ENCODE data around the gene TOE1. TPM values are rescaled to one million over a fixed set of nuclear protein-coding genes. Genes with fewer than 3 reads are reported as not detected.

The TOE1 gene
- polyA plus RNA-seq, 2 donors: 4.4 to 8.0 TPM

GRCh38 chr1:45385302-45385701 is 45.3 kb downstream of the TOE1 start:
- Histone ChIP-seq H3K9me3 (ENCODE audit: control insufficient read depth in 2 of 2, insufficient read depth in 1 of 2, low read depth in 1 of 2, low read length in 1 of 2) (no peaks in the 10 kb centered on the region), H3K4me3 (ENCODE audit: low read depth in 1 of 2, low read length in 2 of 2) (no peak overlapping the region), H3K36me3 (ENCODE audit: control insufficient read depth in 2 of 2, insufficient read depth in 2 of 2, low read length in 1 of 2) (peaks cover 0 to 2% of the 10 kb centered on the region in 2 donors), H3K4me1 (ENCODE audit: control insufficient read depth in 2 of 2, insufficient read depth in 2 of 2, low read length in 1 of 2) (peaks cover 0 to 2% of the 10 kb centered on the region in 2 donors), H3K27me3 (ENCODE audit: control insufficient read depth in 1 of 2, insufficient read depth in 2 of 2, low read length in 2 of 2) (no peaks in the 10 kb centered on the region), H3K27ac (ENCODE audit: low read depth in 2 of 2, low read length in 1 of 2) (no peak overlapping the region)
- 82 to 88% methylated on average over 3 of the region's 3 CpGs for WGBS, 2 donors

GRCh38 chr1:45386219-45386618 is 46.2 kb downstream of the TOE1 start:
- Histone ChIP-seq H3K4me1 (ENCODE audit: control insufficient read depth in 2 of 2, insufficient read depth in 2 of 2, low read length in 1 of 2) (peaks cover 0 to 2% of the 10 kb centered on the region in 2 donors), H3K4me3 (ENCODE audit: low read depth in 1 of 2, low read length in 2 of 2) (no peak overlapping the region), H3K27me3 (ENCODE audit: control insufficient read depth in 1 of 2, insufficient read depth in 2 of 2, low read length in 2 of 2) (no peaks in the 10 kb centered on the region), H3K36me3 (ENCODE audit: control insufficient read depth in 2 of 2, insufficient read depth in 2 of 2, low read length in 1 of 2) (peaks cover 0 to 2% of the 10 kb centered on the region in 2 donors), H3K9me3 (ENCODE audit: control insufficient read depth in 2 of 2, insufficient read depth in 1 of 2, low read depth in 1 of 2, low read length in 1 of 2) (no peaks in the 10 kb centered on the region), H3K27ac (ENCODE audit: low read depth in 2 of 2, low read length in 1 of 2) (no peak overlapping the region)
- WGBS, 2 donors: 97% methylated on average over 3 of the region's 3 CpGs

Other genes with a start within 250 kb of the TOE1 start
- gene ZSWIM5, start 133.6 kb upstream of the TOE1 start, polyA plus RNA-seq: under 1 TPM; 0.41 to 0.71 TPM
- 1 to 10 TPM; 2.7 to 5.2 TPM for gene HPDL, start 13.3 kb upstream of the TOE1 start, polyA plus RNA-seq
- 10 to 100 TPM; 12.2 to 21.8 TPM for gene MUTYH, start 270 bp downstream of the TOE1 start, polyA plus RNA-seq
- gene TESK2, start 151.0 kb downstream of the TOE1 start, polyA plus RNA-seq: 1 to 10 TPM; 4.0 to 4.3 TPM
- gene CCDC163, start 159.9 kb downstream of the TOE1 start, polyA plus RNA-seq: 1 to 10 TPM in 1 of 2 donors, under 1 TPM in 1; 0.79 to 1.2 TPM
- gene MMACHC, start 160.1 kb downstream of the TOE1 start, polyA plus RNA-seq: 1 to 10 TPM; 1.5 to 2.2 TPM
- gene PRDX1, start 181.7 kb downstream of the TOE1 start, polyA plus RNA-seq: 1,000 to 10,000 TPM; 1,018 to 1,250 TPM
- gene AKR1A1, start 210.7 kb downstream of the TOE1 start, polyA plus RNA-seq: 100 to 1,000 TPM; 212 to 242 TPM
- gene NASP, start 243.9 kb downstream of the TOE1 start, polyA plus RNA-seq: 10 to 100 TPM; 94.2 to 96.9 TPM